Measurements from ENCODE around the gene SUSD4. TPM values are rescaled to one million over a fixed set of nuclear protein-coding genes. Genes with fewer than 3 reads are reported as not detected.

Gene SUSD4
- total RNA-seq, 1 experiment from 2014 or later = 31.4 TPM

- POLR2A ChIA-PET = no interaction called here
These were observed 31.0 kb downstream of the SUSD4 start for GRCh38 chr1:223332997-223333396.

DNA sequence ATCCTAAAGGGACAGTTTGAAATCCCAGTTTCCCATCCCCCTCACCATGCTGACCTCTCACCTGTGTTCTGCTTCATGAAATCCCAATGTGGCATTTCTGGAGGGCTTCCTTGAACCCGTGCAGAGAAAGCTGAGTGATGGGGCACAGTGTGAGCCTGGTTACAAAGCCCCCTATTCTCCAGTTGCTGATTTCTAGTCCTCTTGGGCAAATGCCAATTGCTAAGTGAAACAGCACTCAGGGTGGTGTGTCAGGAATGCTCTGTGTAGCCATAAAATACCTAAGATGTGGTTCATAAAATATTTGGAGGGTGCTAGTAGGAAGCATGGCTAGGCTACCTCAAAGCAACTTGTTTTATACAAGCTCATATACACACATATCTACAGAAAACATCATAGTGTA lies 32.0 kb downstream of the SUSD4 start:
- Histone ChIP-seq H3K9me3 (no peaks in the 10 kb centered on the region), H3K36me3 (ENCODE audit: control insufficient read depth, insufficient read depth, low read length) (no peaks in the 10 kb centered on the region; the same call in 1 of the 2 replicates), H3K27me3 (replicated peaks; ENCODE audit: control insufficient read depth, insufficient read depth, low read length) (no peaks in the 10 kb centered on the region), H3K4me3 (ENCODE audit: low read depth, low read length) (no peak overlapping the region), H3K4me1 (no peaks in the 10 kb centered on the region)
- ChIA-PET POLR2A (no interaction called here), CTCF (no interaction called here)
- no peak for DNase-seq
- H3K27ac Mint-ChIP-seq (ENCODE audit: unreplicated experiment) = no peak overlapping the region
- BruUV-seq (replicated peaks) = no TSS peak
- no peaks in the 10 kb centered on the region for H3K27me3 Mint-ChIP-seq (ENCODE audit: insufficient read depth, unreplicated experiment)
- TF ChIP-seq CTCF (IDR thresholded peaks at IDR 0.05; ENCODE audit: insufficient read depth in 1 of 2, low read depth in 1 of 2, low read length in 1 of 2, severe bottlenecking in 1 of 2, unreplicated experiment in 1 of 2) = no peak
- no peaks in the 10 kb centered on the region for H3K36me3 Mint-ChIP-seq (ENCODE audit: insufficient read depth, unreplicated experiment)
- intact Hi-C loops (cut with micrococcal nuclease; ENCODE audit: unreplicated experiment) = no loop called here
- no peaks in the 10 kb centered on the region for H3K4me1 Mint-ChIP-seq (ENCODE audit: low read depth, unreplicated experiment)
- no peaks in the 10 kb centered on the region for H3K9me3 Mint-ChIP-seq (ENCODE audit: unreplicated experiment)
- H3K4me3 Mint-ChIP-seq (ENCODE audit: unreplicated experiment) = no peak overlapping the region

More at GRCh38 chr1:223332997-223333396, 31.0 kb downstream of the SUSD4 start:
- Histone ChIP-seq H3K9me3 (no peaks in the 10 kb centered on the region), H3K4me3 (ENCODE audit: low read depth, low read length) (no peak overlapping the region), H3K27me3 (replicated peaks; ENCODE audit: control insufficient read depth, insufficient read depth, low read length) (no peaks in the 10 kb centered on the region), H3K36me3 (ENCODE audit: control insufficient read depth, insufficient read depth, low read length) (no peaks in the 10 kb centered on the region; the same call in 1 of the 2 replicates), H3K4me1 (no peaks in the 10 kb centered on the region)
- intact Hi-C loops (cut with micrococcal nuclease; ENCODE audit: unreplicated experiment) = no loop called here
- TF ChIP-seq CTCF (IDR thresholded peaks at IDR 0.05; ENCODE audit: insufficient read depth in 1 of 2, low read depth in 1 of 2, low read length in 1 of 2, severe bottlenecking in 1 of 2, unreplicated experiment in 1 of 2) = no peak
- H3K4me3 Mint-ChIP-seq (ENCODE audit: unreplicated experiment) = no peak overlapping the region
- no peaks in the 10 kb centered on the region for H3K4me1 Mint-ChIP-seq (ENCODE audit: low read depth, unreplicated experiment)
- no peak overlapping the region for H3K27ac Mint-ChIP-seq (ENCODE audit: unreplicated experiment)
- no peaks in the 10 kb centered on the region for H3K27me3 Mint-ChIP-seq (ENCODE audit: insufficient read depth, unreplicated experiment)
- DNase-seq = no peak
- CTCF ChIA-PET = no interaction called here
- BruUV-seq (replicated peaks) = no TSS peak
- H3K36me3 Mint-ChIP-seq (ENCODE audit: insufficient read depth, unreplicated experiment) = no peaks in the 10 kb centered on the region
- H3K9me3 Mint-ChIP-seq (ENCODE audit: unreplicated experiment) = no peaks in the 10 kb centered on the region

DNA sequence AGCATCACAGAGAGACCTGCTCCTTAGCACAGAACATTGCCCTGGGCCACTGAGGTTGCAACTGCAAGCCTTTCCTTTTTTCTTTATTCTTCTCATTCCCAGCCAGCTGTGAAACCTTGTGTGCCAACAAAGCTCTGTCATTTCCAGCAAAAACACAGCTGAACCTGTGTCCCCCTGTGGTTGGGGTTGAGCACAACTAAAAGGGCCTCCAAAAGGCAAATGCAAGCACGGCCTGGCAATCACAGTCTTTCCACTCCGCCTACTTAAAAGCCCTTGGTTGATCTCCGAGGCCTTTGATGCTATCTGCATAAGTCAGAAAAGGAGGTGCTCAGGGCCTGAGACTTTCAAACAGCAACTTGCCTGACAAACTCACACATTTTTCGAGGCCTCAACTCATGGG lies 32.7 kb downstream of the SUSD4 start:
- Mint-ChIP-seq H3K27me3 (ENCODE audit: insufficient read depth, unreplicated experiment) (no peaks in the 10 kb centered on the region), H3K36me3 (ENCODE audit: insufficient read depth, unreplicated experiment) (no peaks in the 10 kb centered on the region), H3K27ac (ENCODE audit: unreplicated experiment) (no peak overlapping the region), H3K4me1 (ENCODE audit: low read depth, unreplicated experiment) (no peaks in the 10 kb centered on the region), H3K4me3 (ENCODE audit: unreplicated experiment) (no peak overlapping the region), H3K9me3 (ENCODE audit: unreplicated experiment) (no peaks in the 10 kb centered on the region)
- TF ChIP-seq CTCF (IDR thresholded peaks at IDR 0.05; ENCODE audit: insufficient read depth in 1 of 2, low read depth in 1 of 2, low read length in 1 of 2, severe bottlenecking in 1 of 2, unreplicated experiment in 1 of 2) = no peak
- DNase-seq = no peak
- no peaks in the 10 kb centered on the region for H3K4me1 ChIP-seq
- CTCF ChIA-PET = no interaction called here
- H3K4me3 ChIP-seq (ENCODE audit: low read depth, low read length) = no peak overlapping the region
- H3K9me3 ChIP-seq = no peaks in the 10 kb centered on the region
- H3K36me3 ChIP-seq (ENCODE audit: control insufficient read depth, insufficient read depth, low read length) = no peaks in the 10 kb centered on the region; the same call in 1 of the 2 replicates
- no TSS peak for BruUV-seq (replicated peaks)
- H3K27me3 ChIP-seq (replicated peaks; ENCODE audit: control insufficient read depth, insufficient read depth, low read length) = no peaks in the 10 kb centered on the region
- intact Hi-C loops (cut with micrococcal nuclease; ENCODE audit: unreplicated experiment) = no loop called here
- POLR2A ChIA-PET = no interaction called here

Measured in Caco-2 (cell line).